ENCODE results near the gene CXCR3.
A peak's percentile ranks its signal among the peaks of the same experiment; 100 is the strongest.

CXCR3 gene

DNA sequence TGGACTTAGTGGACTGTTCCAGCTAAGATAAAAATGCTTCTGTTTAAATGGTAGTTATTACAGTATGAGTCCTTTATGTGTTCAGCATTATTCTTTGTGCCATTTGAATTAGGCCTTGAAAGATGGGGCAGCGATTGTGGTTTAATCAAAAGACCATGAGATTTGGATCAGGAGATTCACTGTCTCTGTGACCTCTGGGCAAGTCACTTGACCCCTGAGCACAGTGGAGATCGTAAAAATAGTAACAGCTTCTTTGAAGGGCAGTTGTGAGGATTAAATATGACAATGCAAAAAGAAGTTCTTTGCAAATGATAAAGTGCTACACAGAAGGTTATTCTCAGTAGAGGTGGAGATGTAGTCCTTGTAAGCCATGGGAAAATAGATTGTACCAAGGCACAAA is 10.8 kb downstream of the CXCR3 start:
- TF ChIP-seq SPI1 (IDR thresholded peaks at IDR 0.05; ENCODE audit: borderline replicate concordance, low read depth), result no peak
- TF ChIP-seq, protein P1, sequence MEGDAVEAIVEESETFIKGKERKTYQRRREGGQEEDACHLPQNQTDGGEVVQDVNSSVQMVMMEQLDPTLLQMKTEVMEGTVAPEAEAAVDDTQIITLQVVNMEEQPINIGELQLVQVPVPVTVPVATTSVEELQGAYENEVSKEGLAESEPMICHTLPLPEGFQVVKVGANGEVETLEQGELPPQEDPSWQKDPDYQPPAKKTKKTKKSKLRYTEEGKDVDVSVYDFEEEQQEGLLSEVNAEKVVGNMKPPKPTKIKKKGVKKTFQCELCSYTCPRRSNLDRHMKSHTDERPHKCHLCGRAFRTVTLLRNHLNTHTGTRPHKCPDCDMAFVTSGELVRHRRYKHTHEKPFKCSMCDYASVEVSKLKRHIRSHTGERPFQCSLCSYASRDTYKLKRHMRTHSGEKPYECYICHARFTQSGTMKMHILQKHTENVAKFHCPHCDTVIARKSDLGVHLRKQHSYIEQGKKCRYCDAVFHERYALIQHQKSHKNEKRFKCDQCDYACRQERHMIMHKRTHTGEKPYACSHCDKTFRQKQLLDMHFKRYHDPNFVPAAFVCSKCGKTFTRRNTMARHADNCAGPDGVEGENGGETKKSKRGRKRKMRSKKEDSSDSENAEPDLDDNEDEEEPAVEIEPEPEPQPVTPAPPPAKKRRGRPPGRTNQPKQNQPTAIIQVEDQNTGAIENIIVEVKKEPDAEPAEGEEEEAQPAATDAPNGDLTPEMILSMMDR (IDR thresholded peaks at IDR 0.05; ENCODE audit: insufficient read depth, low read length), result no peak
- no peak for TF ChIP-seq POLR2AphosphoS5 (IDR thresholded peaks at IDR 0.05; ENCODE audit: low read depth)
- TF ChIP-seq, protein P2, sequence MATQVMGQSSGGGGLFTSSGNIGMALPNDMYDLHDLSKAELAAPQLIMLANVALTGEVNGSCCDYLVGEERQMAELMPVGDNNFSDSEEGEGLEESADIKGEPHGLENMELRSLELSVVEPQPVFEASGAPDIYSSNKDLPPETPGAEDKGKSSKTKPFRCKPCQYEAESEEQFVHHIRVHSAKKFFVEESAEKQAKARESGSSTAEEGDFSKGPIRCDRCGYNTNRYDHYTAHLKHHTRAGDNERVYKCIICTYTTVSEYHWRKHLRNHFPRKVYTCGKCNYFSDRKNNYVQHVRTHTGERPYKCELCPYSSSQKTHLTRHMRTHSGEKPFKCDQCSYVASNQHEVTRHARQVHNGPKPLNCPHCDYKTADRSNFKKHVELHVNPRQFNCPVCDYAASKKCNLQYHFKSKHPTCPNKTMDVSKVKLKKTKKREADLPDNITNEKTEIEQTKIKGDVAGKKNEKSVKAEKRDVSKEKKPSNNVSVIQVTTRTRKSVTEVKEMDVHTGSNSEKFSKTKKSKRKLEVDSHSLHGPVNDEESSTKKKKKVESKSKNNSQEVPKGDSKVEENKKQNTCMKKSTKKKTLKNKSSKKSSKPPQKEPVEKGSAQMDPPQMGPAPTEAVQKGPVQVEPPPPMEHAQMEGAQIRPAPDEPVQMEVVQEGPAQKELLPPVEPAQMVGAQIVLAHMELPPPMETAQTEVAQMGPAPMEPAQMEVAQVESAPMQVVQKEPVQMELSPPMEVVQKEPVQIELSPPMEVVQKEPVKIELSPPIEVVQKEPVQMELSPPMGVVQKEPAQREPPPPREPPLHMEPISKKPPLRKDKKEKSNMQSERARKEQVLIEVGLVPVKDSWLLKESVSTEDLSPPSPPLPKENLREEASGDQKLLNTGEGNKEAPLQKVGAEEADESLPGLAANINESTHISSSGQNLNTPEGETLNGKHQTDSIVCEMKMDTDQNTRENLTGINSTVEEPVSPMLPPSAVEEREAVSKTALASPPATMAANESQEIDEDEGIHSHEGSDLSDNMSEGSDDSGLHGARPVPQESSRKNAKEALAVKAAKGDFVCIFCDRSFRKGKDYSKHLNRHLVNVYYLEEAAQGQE (IDR thresholded peaks at IDR 0.05; ENCODE audit: insufficient replicate concordance, low read depth), result no peak
- TF ChIP-seq GABPA (IDR thresholded peaks at IDR 0.05; ENCODE audit: low read depth), result no peak
- no peak overlapping the region for H3K27ac ChIP-seq (replicated peaks)
- DNase-seq (ENCODE audit: low read depth in 1 of 2, low spot score in 1 of 2), result no peak
- no peaks in the 10 kb centered on the region for H3K27me3 ChIP-seq (ENCODE audit: insufficient read depth, poor library complexity, severe bottlenecking)
- no peak overlapping the region for H3K4me3 ChIP-seq (replicated peaks; ENCODE audit: insufficient read depth, low read length)

DNA sequence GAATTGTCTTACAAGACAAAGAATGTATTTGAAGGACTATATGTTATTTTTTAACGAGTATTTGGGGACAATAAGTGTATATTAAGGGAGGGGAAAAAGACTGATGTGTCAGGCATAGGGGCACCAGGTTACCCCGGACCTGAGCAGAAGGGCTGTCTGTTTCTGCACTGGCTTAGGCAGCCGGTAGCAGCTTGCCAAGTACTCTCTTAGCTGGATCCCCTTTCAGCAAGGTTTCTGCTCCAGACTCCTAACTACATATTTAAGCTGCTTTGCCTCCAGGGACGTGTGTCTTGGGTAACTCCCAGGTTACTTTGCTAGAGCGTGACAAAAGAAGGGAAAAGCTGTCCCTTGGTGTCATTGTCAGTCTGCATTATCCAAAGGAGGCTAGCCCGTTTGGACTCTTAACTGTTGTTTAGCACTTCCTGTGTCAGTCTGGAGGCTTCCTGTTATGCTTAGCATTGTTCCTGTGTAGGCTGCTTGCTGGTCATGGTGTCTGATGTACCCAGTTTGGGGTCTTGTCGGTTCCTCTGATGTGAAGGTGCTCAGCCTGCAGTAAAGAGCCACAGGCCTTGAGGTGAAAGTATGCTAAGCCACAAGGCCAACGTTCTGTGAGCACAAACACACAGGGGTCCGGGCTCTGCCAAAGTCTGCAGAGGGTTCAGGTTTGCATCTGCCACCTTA is 11.6 kb downstream of the CXCR3 start:
- Histone ChIP-seq H3K4me3 (replicated peaks; ENCODE audit: insufficient read depth, low read length) (no peak overlapping the region), H3K27ac (replicated peaks) (peak overlapping the region; percentile 4; the same call in 1 of the 2 replicates), H3K27me3 (ENCODE audit: insufficient read depth, poor library complexity, severe bottlenecking) (no peaks in the 10 kb centered on the region)
- TF ChIP-seq POLR2AphosphoS5 (IDR thresholded peaks at IDR 0.05; ENCODE audit: low read depth) (no peak), SPI1 (IDR thresholded peaks at IDR 0.05; ENCODE audit: borderline replicate concordance, low read depth) (no peak), GABPA (IDR thresholded peaks at IDR 0.05; ENCODE audit: low read depth) (no peak)
- TF ChIP-seq, protein P1 (IDR thresholded peaks at IDR 0.05; ENCODE audit: insufficient read depth, low read length), result no peak
- TF ChIP-seq, protein P2 (IDR thresholded peaks at IDR 0.05; ENCODE audit: insufficient replicate concordance, low read depth), result no peak
- no peak for DNase-seq (ENCODE audit: low read depth in 1 of 2, low spot score in 1 of 2)

DNA sequence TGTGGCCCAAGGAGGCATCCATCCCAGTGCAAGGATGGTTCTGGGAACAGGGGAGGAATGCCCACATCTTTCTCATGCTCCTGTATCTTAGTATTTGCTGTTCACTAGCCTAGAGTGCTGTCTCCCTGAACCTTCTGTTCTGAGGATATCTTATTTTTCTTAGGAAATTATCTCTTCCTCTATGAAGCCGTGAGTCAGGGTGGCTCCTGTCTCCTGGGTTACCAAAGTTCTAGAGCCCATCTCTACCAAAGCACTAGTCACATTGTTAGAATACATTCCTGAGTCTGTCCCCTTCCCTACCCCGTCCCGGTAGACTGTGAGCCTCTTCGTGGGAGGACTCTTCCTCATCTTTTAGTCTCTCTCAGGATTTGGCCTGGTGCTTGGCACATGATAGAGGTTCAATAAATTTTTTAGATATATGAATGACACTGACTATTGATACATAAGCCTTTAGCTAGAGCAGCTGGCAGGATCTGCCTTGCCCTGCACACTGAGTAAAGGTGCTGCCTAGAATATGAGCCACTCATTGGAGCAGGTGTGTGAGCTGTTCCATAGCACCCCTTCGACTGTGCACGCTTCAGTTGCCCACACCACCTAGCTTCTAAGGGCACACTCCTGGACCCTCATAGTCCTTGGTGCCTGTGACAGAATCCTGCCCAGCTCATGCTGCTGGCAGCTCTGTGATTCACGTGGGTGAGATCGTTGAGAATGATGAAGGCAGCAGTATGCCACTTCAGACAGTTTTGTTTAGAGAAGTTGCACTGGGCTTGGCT is 13.3 kb downstream of the CXCR3 start:
- DNase-seq (ENCODE audit: low read depth in 1 of 2, low spot score in 1 of 2), result no peak
- TF ChIP-seq, protein P2 (IDR thresholded peaks at IDR 0.05; ENCODE audit: insufficient replicate concordance, low read depth), result no peak
- TF ChIP-seq POLR2AphosphoS5 (IDR thresholded peaks at IDR 0.05; ENCODE audit: low read depth), result no peak
- H3K27me3 ChIP-seq (ENCODE audit: insufficient read depth, poor library complexity, severe bottlenecking), result no peaks in the 10 kb centered on the region
- no peak overlapping the region for H3K27ac ChIP-seq (replicated peaks)
- H3K4me3 ChIP-seq (replicated peaks; ENCODE audit: insufficient read depth, low read length), result no peak overlapping the region

Measured in HL-60 (cell line).